ENCODE measurements around the gene TBX3.
A peak's percentile ranks its signal among the peaks of the same experiment; 100 is the strongest.

TBX3 gene

DNA sequence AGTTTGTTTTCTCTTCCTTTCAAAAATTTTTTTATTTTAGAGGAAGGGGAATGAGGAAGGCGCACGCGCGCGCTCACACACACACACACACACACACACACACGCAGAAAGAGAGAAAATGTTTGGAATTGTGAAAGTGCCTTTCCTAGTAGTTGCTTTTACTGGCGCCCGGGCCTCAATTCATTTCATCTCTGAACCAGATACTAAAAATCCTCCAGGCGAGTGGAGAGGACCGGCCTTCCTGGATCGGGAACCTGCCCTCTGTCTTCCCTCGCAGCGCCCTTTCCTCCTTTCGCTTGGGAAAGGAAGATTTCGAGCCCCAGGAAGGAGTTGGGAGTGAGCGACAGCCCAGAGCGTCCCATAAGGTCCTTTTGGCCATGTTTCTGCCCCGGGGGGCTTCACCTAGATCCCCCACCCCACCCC lies 7.8 kb upstream of the TBX3 start:
- Histone ChIP-seq H3K4me2 (ENCODE audit: low read length) (peak overlapping the region; percentile 52), H3K27me3 (ENCODE audit: control insufficient read depth, insufficient read depth, low read length) (peaks cover 13% of the 10 kb centered on the region), H3K79me2 (no peaks in the 10 kb centered on the region), H3K9ac (no peak overlapping the region), H3K36me3 (ENCODE audit: control insufficient read depth, insufficient read depth, low read length) (no peaks in the 10 kb centered on the region), H2AFZ (no peak overlapping the region), H3K4me1 (no peaks in the 10 kb centered on the region), H3K4me3 (ENCODE audit: low read depth, low read length) (no peak overlapping the region), H3K27ac (no peak overlapping the region), H3K9me3 (ENCODE audit: control insufficient read depth, low read length) (no peaks in the 10 kb centered on the region)
- TF ChIP-seq, protein P1, sequence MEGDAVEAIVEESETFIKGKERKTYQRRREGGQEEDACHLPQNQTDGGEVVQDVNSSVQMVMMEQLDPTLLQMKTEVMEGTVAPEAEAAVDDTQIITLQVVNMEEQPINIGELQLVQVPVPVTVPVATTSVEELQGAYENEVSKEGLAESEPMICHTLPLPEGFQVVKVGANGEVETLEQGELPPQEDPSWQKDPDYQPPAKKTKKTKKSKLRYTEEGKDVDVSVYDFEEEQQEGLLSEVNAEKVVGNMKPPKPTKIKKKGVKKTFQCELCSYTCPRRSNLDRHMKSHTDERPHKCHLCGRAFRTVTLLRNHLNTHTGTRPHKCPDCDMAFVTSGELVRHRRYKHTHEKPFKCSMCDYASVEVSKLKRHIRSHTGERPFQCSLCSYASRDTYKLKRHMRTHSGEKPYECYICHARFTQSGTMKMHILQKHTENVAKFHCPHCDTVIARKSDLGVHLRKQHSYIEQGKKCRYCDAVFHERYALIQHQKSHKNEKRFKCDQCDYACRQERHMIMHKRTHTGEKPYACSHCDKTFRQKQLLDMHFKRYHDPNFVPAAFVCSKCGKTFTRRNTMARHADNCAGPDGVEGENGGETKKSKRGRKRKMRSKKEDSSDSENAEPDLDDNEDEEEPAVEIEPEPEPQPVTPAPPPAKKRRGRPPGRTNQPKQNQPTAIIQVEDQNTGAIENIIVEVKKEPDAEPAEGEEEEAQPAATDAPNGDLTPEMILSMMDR (IDR thresholded peaks at IDR 0.05) = no peak

DNA sequence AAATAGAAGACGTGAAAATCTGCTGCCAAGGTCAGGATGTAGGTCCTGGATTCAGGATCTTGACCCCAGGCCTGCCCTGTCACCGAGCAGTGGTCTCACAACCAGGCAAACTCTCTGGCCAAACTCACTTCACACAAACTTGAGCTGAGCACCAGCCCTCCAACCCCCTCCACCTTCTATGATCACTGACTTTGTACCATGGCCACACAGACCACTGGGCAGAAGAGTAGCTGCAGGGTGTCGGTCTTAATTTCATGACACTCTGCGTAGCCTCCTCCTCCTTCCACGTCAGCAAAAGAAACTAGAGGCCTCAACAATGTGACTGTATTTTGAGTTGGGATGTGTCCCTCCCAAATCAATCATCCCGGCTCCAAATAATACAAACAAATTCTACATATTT lies 7.2 kb upstream of the TBX3 start:
- no peaks in the 10 kb centered on the region for H3K4me1 ChIP-seq
- H3K79me2 ChIP-seq = no peaks in the 10 kb centered on the region
- H3K27me3 ChIP-seq (ENCODE audit: control insufficient read depth, insufficient read depth, low read length) = peaks cover 13% of the 10 kb centered on the region
- no peaks in the 10 kb centered on the region for H3K9me3 ChIP-seq (ENCODE audit: control insufficient read depth, low read length)
- no peak overlapping the region for H3K27ac ChIP-seq
- H3K9ac ChIP-seq = no peak overlapping the region
- H2AFZ ChIP-seq = no peak overlapping the region
- no peak overlapping the region for H3K4me2 ChIP-seq (ENCODE audit: low read length)
- no peak overlapping the region for H3K4me3 ChIP-seq (ENCODE audit: low read depth, low read length)
- no peaks in the 10 kb centered on the region for H3K36me3 ChIP-seq (ENCODE audit: control insufficient read depth, insufficient read depth, low read length)
- TF ChIP-seq, protein P1 (IDR thresholded peaks at IDR 0.05) = no peak

DNA sequence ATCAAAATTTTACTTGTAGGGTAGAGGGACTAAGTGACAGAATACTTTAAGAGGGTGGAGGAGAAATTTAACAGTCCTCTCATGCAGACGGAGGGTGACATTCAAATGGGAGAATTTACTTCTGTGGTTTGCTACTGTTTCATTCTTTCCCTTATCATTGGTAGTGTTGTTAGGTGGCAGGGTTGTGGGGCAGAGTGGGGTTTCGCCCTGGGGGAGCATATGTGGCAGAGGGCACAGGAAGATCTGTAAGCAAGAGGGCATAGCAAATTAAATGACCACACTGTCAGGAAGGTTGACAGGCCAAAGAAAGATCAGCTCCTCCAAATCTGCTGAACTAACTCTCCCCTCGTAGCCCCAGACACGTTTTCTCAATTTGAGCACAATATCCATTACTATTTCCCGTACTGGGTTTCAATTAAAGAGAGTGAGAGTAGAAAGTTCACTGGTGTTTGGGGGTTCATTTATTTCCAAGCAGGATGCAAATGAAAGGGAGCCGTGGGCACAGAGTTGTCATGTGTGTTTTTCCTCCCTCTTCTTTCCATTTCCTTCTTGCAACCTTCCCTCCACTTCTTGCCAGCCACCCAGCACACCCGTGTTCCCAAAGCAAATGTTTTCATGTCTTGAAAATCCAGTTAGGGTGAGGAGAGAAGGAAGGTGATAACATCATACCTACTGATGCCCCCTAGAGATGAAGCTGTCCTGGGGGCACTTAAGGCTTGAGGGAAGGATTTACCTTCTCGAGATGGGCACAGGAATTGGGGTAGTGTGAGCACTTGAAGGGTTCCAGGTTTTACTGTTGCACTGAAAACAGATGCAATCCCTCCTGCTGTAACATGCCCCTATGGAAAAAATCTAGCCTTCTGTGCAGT lies 6.5 kb upstream of the TBX3 start:
- H3K27me3 ChIP-seq (ENCODE audit: control insufficient read depth, insufficient read depth, low read length) = peaks cover 13% of the 10 kb centered on the region

DNA sequence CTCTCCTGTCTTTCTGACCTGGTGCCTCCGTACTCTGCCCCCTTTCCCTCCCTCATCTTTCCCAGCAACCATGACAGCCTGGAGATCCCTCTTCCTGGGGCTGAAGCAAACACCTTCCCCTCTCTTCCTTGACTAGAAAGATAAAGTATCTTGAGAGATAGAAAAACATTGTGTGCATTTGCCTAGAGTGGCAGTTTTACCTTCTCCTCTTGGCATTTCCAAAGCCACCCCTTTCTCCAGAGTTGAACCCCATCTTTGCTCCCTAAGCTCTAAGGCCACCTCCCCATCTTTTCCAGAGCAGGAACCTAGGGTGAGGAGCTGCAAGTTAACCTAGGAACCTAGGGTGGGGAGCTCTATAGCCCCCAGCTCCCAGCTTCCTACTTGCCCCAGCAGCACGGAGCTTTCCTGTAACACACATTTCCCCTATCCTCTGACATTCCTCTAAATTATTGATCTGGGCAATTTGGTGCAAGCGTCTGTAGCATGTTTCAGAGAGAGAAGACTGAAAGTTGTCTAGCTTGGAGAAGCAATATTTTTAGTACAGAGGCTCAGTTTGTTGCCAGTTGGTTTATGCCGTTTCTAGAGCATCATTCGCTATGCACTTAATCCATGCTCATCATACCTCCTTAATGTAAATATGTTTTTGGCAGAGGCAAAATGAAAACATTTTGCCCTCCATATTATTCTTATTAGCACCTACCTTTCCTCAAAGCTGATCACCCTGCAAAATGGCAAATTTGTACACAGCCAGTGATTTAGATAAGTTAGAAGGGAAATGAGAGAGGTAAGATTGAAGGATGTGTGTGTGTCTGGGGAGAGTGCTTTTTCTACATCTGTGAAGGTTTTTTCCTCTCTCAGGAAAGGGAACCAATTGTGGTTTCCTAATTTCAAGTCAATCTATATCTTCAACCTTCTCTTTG lies 5.4 kb upstream of the TBX3 start:
- H2AFZ ChIP-seq = no peak overlapping the region
- no peak overlapping the region for H3K4me2 ChIP-seq (ENCODE audit: low read length)
- peaks cover 13% of the 10 kb centered on the region for H3K27me3 ChIP-seq (ENCODE audit: control insufficient read depth, insufficient read depth, low read length)
- H3K4me1 ChIP-seq = no peaks in the 10 kb centered on the region
- no peaks in the 10 kb centered on the region for H3K9me3 ChIP-seq (ENCODE audit: control insufficient read depth, low read length)
- no peak overlapping the region for H3K9ac ChIP-seq
- TF ChIP-seq, protein P1 (IDR thresholded peaks at IDR 0.05) = no peak
- no peak overlapping the region for H3K27ac ChIP-seq
- no peaks in the 10 kb centered on the region for H3K79me2 ChIP-seq
- no peak overlapping the region for H3K4me3 ChIP-seq (ENCODE audit: low read depth, low read length)
- no peaks in the 10 kb centered on the region for H3K36me3 ChIP-seq (ENCODE audit: control insufficient read depth, insufficient read depth, low read length)

More for the DNA sequence above, 6.5 kb upstream of the TBX3 start:
- H3K27ac ChIP-seq = no peak overlapping the region
- H3K4me1 ChIP-seq = no peaks in the 10 kb centered on the region
- no peaks in the 10 kb centered on the region for H3K79me2 ChIP-seq
- H3K4me3 ChIP-seq (ENCODE audit: low read depth, low read length) = no peak overlapping the region
- no peak overlapping the region for H2AFZ ChIP-seq
- H3K36me3 ChIP-seq (ENCODE audit: control insufficient read depth, insufficient read depth, low read length) = no peaks in the 10 kb centered on the region
- no peak overlapping the region for H3K4me2 ChIP-seq (ENCODE audit: low read length)
- TF ChIP-seq, protein P1 (IDR thresholded peaks at IDR 0.05) = no peak
- H3K9me3 ChIP-seq (ENCODE audit: control insufficient read depth, low read length) = no peaks in the 10 kb centered on the region
- no peak overlapping the region for H3K9ac ChIP-seq

Measured in parathyroid adenoma (tissue), 2 donors.